Gastroesophageal sphincter (tissue), 4 donors: ENCODE measurements around the gene B3GNT5. TPM values are rescaled to one million over a fixed set of nuclear protein-coding genes. Genes with fewer than 3 reads are reported as not detected.
A peak's percentile ranks its signal among the peaks of the same experiment; 100 is the strongest.

Experiments used
- ATAC-seq: fragments of 150-250 bp; one replicate; pipeline ENCODE4 v1.9.1; 2016; ENCODE audit warnings: mild to moderate bottlenecking, moderate library complexity
- H3K27ac ChIP-seq, 4 donors: fragments of 200-600 bp; sonication (generic) in 3 of 4; 1 replicate in 3 of 4; 2 replicates in 1 of 4; pipeline ENCODE4 v1.5.1; 2016 to 2019
- H3K27me3 ChIP-seq: fragments of 200-600 bp; sonication (generic); one replicate; pipeline ENCODE4 v1.5.1; 2019
- H3K36me3 ChIP-seq, 2 donors: fragments of 200-600 bp; sonication (generic); one replicate each; pipeline ENCODE4 v1.5.1; 2019; ENCODE audit warnings: control low read depth in 1 of 2
- H3K4me1 ChIP-seq, 3 donors: fragments of 200-600 bp; sonication (generic); 1 replicate in 2 of 3; 2 replicates in 1 of 3; pipeline ENCODE4 v1.5.1; 2016 to 2019; ENCODE audit warnings: control low read depth in 2 of 3
- H3K4me3 ChIP-seq, 2 donors: fragments of 200-600 bp; sonication (generic); one replicate each; pipeline ENCODE4 v1.5.1; 2019; ENCODE audit warnings: mild to moderate bottlenecking in 1 of 2, moderate library complexity in 1 of 2
- H3K9me3 ChIP-seq, 3 donors: fragments of 200-600 bp; sonication (generic); one replicate each; pipeline ENCODE4 v1.5.1; 2017 to 2019; ENCODE audit warnings: control low read depth in 2 of 3
- EP300 ChIP-seq: sonication (generic); formaldehyde crosslinking; IDR thresholded peaks from one replicate; pipeline ENCODE4 v1.6.1; 2017; ENCODE audit warnings: antibody characterized with exemption, mild to moderate bottlenecking
- POLR2A ChIP-seq, 2 donors: fragments of 450-650 bp; IDR thresholded peaks; one replicate each; pipeline ENCODE4 v1.6.1; 2017; ENCODE audit warnings: antibody characterized with exemption in 2 of 2, mild to moderate bottlenecking in 2 of 2, moderate library complexity in 1 of 2
- POLR2AphosphoS5 ChIP-seq: sonication (generic); formaldehyde crosslinking; IDR thresholded peaks from one replicate; pipeline ENCODE4 v1.6.1; 2017; ENCODE audit warnings: antibody characterized with exemption
- WGBS, 2 donors: methylation state at CpG; one replicate each; pipeline ENCODE4 v1.1.5; 2018; ENCODE audit warnings: low coverage in 1 of 2; 5-methylcytosine and 5-hydroxymethylcytosine counted together
- total RNA-seq, 4 donors: library from RNA; depleted of rRNA; stranded (reverse); fragments of >200 nt; gene quantifications; one replicate each; pipeline ENCODE4 v1.1.0, GENCODE V29; 2016
- TF ChIP-seq, protein P1 (sequence below), 4 experiments: fragments of 200-600 bp in 2 of 4; fragments of 450-650 bp in 2 of 4; sonication (generic) in 1 of 4; IDR thresholded peaks; one replicate each; pipeline ENCODE4 v1.5.1; 2017 to 2019; ENCODE audit warnings: antibody characterized with exemption in 4 of 4, mild to moderate bottlenecking in 2 of 4, moderate library complexity in 2 of 4

B3GNT5 gene
- total RNA-seq, 4 donors from 2014 or later: 5.0 to 9.2 (median 6.1) TPM

DNA sequence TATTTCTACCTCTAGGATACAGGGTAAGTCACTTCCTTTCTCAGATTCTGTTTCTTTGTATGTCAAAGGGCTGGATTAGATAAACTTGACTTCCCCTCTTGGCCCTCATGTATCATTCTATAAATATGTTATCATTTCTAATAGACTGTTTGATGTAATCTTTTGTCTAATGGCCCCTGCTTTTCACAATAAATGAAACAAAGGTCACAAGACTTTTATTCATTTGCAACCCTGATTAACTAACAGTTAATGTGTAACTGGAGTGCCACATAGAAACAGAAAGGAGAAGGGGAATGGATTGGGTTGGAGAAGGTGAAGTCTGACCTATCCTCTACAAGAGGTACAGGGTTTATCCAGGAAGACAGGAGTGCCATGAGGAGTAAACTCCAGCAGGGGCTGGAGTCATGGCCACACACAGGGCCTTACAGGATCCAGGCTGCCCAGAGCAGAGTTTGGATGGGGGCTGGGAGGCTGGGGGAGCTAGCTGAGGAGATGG, 8.0 kb upstream of the B3GNT5 start:
- Histone ChIP-seq H3K4me1 (no peaks in the 10 kb centered on the region), H3K9me3 (peaks cover 0 to 16% (median 0%) of the 10 kb centered on the region in 3 donors), H3K4me3 (no peak overlapping the region), H3K36me3 (no peaks in the 10 kb centered on the region), H3K27ac (no peak overlapping the region), H3K27me3 (peaks cover 7% of the 10 kb centered on the region)
- ATAC-seq: no peak
- TF ChIP-seq, protein P1, sequence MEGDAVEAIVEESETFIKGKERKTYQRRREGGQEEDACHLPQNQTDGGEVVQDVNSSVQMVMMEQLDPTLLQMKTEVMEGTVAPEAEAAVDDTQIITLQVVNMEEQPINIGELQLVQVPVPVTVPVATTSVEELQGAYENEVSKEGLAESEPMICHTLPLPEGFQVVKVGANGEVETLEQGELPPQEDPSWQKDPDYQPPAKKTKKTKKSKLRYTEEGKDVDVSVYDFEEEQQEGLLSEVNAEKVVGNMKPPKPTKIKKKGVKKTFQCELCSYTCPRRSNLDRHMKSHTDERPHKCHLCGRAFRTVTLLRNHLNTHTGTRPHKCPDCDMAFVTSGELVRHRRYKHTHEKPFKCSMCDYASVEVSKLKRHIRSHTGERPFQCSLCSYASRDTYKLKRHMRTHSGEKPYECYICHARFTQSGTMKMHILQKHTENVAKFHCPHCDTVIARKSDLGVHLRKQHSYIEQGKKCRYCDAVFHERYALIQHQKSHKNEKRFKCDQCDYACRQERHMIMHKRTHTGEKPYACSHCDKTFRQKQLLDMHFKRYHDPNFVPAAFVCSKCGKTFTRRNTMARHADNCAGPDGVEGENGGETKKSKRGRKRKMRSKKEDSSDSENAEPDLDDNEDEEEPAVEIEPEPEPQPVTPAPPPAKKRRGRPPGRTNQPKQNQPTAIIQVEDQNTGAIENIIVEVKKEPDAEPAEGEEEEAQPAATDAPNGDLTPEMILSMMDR (IDR thresholded peaks at IDR 0.05): no peak
- TF ChIP-seq POLR2A (IDR thresholded peaks at IDR 0.05) (no peak), EP300 (no peak), POLR2AphosphoS5 (no peak)

DNA sequence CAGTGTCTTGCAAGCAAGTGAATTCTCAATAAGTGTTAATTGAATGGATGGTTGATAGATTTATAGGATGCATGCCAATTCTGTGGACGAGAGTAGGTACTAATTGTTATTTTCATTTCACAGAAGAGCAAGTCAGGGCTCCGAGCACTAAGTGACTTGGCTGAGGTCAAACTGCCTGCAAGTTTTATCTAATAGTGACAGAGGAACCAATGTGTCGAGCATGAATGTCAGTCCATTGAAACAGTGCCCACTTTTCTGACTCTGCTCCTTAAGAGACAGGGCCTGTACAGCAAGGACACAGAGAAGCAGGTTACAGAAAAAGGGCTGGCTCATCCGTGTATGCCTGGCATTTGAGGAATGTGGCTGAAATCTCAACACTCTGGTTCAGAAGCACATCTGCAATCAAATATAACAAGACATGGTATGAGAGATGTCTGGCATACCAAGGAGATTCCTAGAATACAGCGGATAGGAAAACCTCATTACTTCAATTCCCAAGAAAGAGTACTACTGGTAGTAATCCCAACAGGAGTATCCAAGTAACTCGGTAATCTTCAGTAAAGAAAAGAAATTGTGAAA, 6.0 kb upstream of the B3GNT5 start:
- Histone ChIP-seq H3K27me3 (peaks cover 2% of the 10 kb centered on the region), H3K9me3 (peaks cover 0 to 11% (median 0%) of the 10 kb centered on the region in 3 donors), H3K27ac (no peak overlapping the region), H3K36me3 (no peaks in the 10 kb centered on the region), H3K4me3 (no peak overlapping the region), H3K4me1 (no peaks in the 10 kb centered on the region)
- WGBS, 2 donors: 75 to 84% methylated on average over 4 to 5 of the region's 6 CpGs
- no peak for ATAC-seq
- TF ChIP-seq EP300: no peak
- no peak for TF ChIP-seq POLR2A (IDR thresholded peaks at IDR 0.05)
- TF ChIP-seq POLR2AphosphoS5: no peak
- TF ChIP-seq, protein P1 (IDR thresholded peaks at IDR 0.05): no peak

DNA sequence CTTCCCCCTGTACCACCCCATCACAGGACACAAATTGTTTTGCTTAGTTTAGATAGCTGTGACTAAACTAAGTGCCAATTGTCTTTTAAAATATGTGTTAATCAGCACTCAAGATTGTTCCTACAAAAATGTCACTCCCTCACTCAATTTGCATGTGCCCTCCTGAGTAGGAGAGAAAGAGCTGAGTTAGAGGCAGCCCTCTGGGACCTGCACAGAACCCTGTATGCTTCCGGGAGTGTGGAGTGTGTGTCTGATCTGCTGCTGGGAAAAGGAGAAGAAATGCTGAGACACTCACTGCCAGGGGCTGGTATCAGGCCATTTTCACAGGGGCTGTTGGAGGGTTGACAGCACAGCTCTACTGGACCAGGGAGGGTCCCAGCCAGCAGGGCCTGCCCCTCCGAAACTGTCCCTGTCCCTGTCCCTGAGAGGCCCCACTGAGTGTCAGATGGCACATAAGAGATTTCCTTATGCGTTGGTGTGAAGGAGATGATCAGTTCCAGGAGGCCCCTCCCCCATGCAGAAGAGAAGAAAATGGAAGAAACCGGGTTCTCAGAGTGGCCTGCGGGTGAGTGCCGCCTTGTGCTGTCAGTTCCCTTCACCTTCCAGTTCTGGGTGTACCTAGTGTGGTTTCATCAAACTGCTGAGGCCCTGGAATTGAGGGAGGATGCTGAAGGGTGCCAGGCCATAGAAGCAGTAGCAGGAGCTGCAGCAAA, 3.9 kb upstream of the B3GNT5 start:
- no peaks in the 10 kb centered on the region for H3K27me3 ChIP-seq
- TF ChIP-seq POLR2AphosphoS5 (no peak), POLR2A (IDR thresholded peaks at IDR 0.05) (no peak), EP300 (no peak)
- TF ChIP-seq, protein P1 (IDR thresholded peaks at IDR 0.05): no peak
- no peak overlapping the region for H3K4me3 ChIP-seq
- no peak overlapping the region for H3K27ac ChIP-seq
- H3K4me1 ChIP-seq: peaks cover 0 to 12% (median 0%) of the 10 kb centered on the region in 3 donors
- ATAC-seq: no peak
- WGBS, 2 donors: 83 to 87% methylated on average over 1 to 4 of the region's 6 CpGs
- H3K36me3 ChIP-seq: no peaks in the 10 kb centered on the region
- no peaks in the 10 kb centered on the region for H3K9me3 ChIP-seq

DNA sequence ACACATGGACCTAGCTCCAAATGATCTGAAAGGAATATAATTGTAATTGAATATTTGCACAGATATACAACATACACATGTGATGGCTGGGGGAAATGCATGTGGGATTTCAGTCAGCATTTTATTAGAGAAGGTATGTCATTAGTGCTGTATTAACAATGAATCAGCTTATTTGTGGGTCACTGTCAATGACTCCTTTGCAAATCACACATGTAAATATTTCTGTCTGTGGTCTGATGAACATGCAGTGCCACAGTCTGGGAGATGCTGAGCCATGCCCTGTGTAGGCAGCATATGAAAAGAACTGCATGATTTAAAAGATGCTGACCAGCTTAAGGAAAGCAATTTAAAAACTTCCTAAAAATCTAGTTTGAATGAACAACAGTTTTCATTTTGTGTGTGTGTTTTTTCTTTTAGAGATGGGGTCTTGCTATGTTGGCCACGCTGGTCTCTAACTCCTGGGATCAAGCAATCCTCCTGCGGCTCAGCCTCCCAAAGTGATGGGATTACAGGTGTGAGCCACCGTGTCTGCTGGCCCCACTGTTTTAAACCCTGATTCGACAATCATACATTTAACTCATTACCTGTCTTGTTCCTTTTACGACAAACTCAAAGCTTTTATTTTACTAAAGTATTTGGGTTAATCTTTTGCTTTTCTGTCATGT, 803 bp upstream of the B3GNT5 start:
- no peaks in the 10 kb centered on the region for H3K9me3 ChIP-seq
- peak overlapping the region in 1 of 2 donors; percentile 95 for H3K4me3 ChIP-seq
- H3K27me3 ChIP-seq: no peaks in the 10 kb centered on the region
- H3K27ac ChIP-seq: peak overlapping the region in 1 of 4 donors; percentile 88
- no peak for ATAC-seq
- TF ChIP-seq POLR2A (IDR thresholded peaks at IDR 0.05): no peak
- TF ChIP-seq POLR2AphosphoS5: no peak
- TF ChIP-seq EP300: no peak
- TF ChIP-seq, protein P1 (IDR thresholded peaks at IDR 0.05): no peak
- 75 to 88% methylated on average over 4 to 5 of the region's 5 CpGs for WGBS, 2 donors
- no peaks in the 10 kb centered on the region for H3K36me3 ChIP-seq
- H3K4me1 ChIP-seq: peaks cover 0 to 24% (median 0%) of the 10 kb centered on the region in 3 donors
